GM12878 (cell line): Measurements from ENCODE around the gene NUDT3.
"Not testable (repeated sequence)": the region's sequence is repeated elsewhere in the genome, so short reads cannot be mapped to it uniquely, and the experiment has no call there.

Source experiments
- CTCF ChIP-seq, 3 experiments: IDR thresholded peaks in 2 of 3; conservative IDR thresholded peaks in 1 of 3; 2 replicates each; pipeline ENCODE4 v1.5.1; 2011; ENCODE audit warnings: low read depth in 3 of 3, low read length in 3 of 3, mild to moderate bottlenecking in 3 of 3, control low read depth in 2 of 3, moderate library complexity in 2 of 3, inconsistent platforms in 1 of 3, mixed read lengths in 1 of 3; ENCODE audit not compliant: control insufficient read depth in 2 of 3, insufficient read depth in 1 of 3; ENCODE audit errors: extremely low read depth in 1 of 3
- EP300 ChIP-seq, 2 experiments: fragments of 150-350 bp in 1 of 2; IDR thresholded peaks; 2 replicates each; pipeline ENCODE4 v1.6.1; 2011 to 2012; ENCODE audit warnings: low read depth in 2 of 2, low read length in 2 of 2, borderline replicate concordance in 1 of 2, improper control_type of control experiment in 1 of 2, inconsistent platforms in 1 of 2; ENCODE audit not compliant: control insufficient read depth in 1 of 2
- GATAD2B ChIP-seq: fragments of 450-650 bp; conservative IDR thresholded peaks from 2 replicates; pipeline ENCODE4 v1.6.1; 2017; ENCODE audit warnings: low read depth, mild to moderate bottlenecking, moderate library complexity
- SPI1 ChIP-seq: IDR thresholded peaks from 2 replicates; pipeline ENCODE4 v1.6.1; 2011; ENCODE audit warnings: low read depth, mild to moderate bottlenecking, low read length, moderate library complexity, borderline replicate concordance; ENCODE audit not compliant: insufficient read depth
- TF ChIP-seq, protein P1 (sequence below): fragments of 450-650 bp; formaldehyde crosslinking; IDR thresholded peaks from 2 replicates; pipeline ENCODE4 v1.4.0; 2020; ENCODE audit warnings: mild to moderate bottlenecking, moderate library complexity

- TF ChIP-seq EP300 (IDR thresholded peaks at IDR 0.05; ENCODE audit: borderline replicate concordance in 1 of 2, control insufficient read depth in 1 of 2, low read depth in 2 of 2, low read length in 2 of 2); SPI1; CTCF (IDR thresholded peaks at IDR 0.05 in 2 of 3, conservative IDR thresholded peaks at IDR 0.05 in 1 of 3; ENCODE audit: control insufficient read depth in 2 of 3, extremely low read depth in 1 of 3, insufficient read depth in 1 of 3, low read depth in 3 of 3, low read length in 3 of 3); GATAD2B: not testable (repeated sequence)
- TF ChIP-seq, protein P1, sequence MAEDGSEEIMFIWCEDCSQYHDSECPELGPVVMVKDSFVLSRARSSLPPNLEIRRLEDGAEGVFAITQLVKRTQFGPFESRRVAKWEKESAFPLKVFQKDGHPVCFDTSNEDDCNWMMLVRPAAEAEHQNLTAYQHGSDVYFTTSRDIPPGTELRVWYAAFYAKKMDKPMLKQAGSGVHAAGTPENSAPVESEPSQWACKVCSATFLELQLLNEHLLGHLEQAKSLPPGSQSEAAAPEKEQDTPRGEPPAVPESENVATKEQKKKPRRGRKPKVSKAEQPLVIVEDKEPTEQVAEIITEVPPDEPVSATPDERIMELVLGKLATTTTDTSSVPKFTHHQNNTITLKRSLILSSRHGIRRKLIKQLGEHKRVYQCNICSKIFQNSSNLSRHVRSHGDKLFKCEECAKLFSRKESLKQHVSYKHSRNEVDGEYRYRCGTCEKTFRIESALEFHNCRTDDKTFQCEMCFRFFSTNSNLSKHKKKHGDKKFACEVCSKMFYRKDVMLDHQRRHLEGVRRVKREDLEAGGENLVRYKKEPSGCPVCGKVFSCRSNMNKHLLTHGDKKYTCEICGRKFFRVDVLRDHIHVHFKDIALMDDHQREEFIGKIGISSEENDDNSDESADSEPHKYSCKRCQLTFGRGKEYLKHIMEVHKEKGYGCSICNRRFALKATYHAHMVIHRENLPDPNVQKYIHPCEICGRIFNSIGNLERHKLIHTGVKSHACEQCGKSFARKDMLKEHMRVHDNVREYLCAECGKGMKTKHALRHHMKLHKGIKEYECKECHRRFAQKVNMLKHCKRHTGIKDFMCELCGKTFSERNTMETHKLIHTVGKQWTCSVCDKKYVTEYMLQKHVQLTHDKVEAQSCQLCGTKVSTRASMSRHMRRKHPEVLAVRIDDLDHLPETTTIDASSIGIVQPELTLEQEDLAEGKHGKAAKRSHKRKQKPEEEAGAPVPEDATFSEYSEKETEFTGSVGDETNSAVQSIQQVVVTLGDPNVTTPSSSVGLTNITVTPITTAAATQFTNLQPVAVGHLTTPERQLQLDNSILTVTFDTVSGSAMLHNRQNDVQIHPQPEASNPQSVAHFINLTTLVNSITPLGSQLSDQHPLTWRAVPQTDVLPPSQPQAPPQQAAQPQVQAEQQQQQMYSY (CRISPR knock-in tag), result not testable (repeated sequence)
Measured at GRCh38 chr6:34407915-34408314, 15.4 kb upstream of the NUDT3 start.
